Testis (tissue), 3 donors: ENCODE data around the gene ARSH. TPM values are rescaled to one million over a fixed set of nuclear protein-coding genes. Genes with fewer than 3 reads are reported as not detected.
"Not testable (repeated sequence)": the region's sequence is repeated elsewhere in the genome, so short reads cannot be mapped to it uniquely, and the experiment has no call there.

Experiments used
- DNase-seq: peaks from one replicate; pipeline ENCODE4 v3.0.0-alpha.2; 2019
- H3K27ac ChIP-seq, 2 donors: fragments of 200-600 bp; sonication (generic); one replicate each; pipeline ENCODE4 v1.5.1; 2019
- H3K27me3 ChIP-seq: fragments of 200-600 bp; sonication (generic); one replicate; pipeline ENCODE4 v1.5.1; 2019
- H3K36me3 ChIP-seq: fragments of 200-600 bp; sonication (generic); one replicate; pipeline ENCODE4 v1.5.1; 2017; ENCODE audit warnings: low read depth; ENCODE audit errors: missing control alignments
- H3K4me1 ChIP-seq: fragments of 200-600 bp; sonication (generic); one replicate; pipeline ENCODE4 v1.5.1; 2019
- H3K4me3 ChIP-seq, 2 donors: fragments of 200-600 bp; sonication (generic); one replicate each; pipeline ENCODE4 v1.5.1; 2017 to 2019
- H3K9me3 ChIP-seq: fragments of 200-600 bp; sonication (generic); one replicate; pipeline ENCODE4 v1.5.1; 2017
- CTCF ChIP-seq, 3 experiments: fragments of 450-650 bp in 2 of 3; fragments of 200-600 bp in 1 of 3; sonication (generic) in 1 of 3; IDR thresholded peaks; one replicate each; pipeline ENCODE4 v1.5.1; 2016 to 2019; ENCODE audit warnings: antibody characterized with exemption in 3 of 3, mild to moderate bottlenecking in 2 of 3, moderate library complexity in 1 of 3
- POLR2A ChIP-seq: fragments of 450-650 bp; IDR thresholded peaks from one replicate; pipeline ENCODE4 v1.6.1; 2017; ENCODE audit warnings: antibody characterized with exemption, mild to moderate bottlenecking, moderate library complexity
- WGBS, 2 donors: methylation state at CpG; one replicate each; pipeline ENCODE4 v1.1.5; 2018; 5-methylcytosine and 5-hydroxymethylcytosine counted together
- intact Hi-C: fragments of 100-400 bp; cut with DNase I; formaldehyde crosslinking; loops from one replicate; pipeline ENCODE4 v1.15.1; 2023; ENCODE audit warnings: low total_unique reads
- polyA plus RNA-seq: library from polyadenylated mRNA; stranded (reverse); fragments of 350-450 nt; fragmentation: Illumina TruSeq; extraction: RNeasy Lipid Tissue Mini Kit (QIAGEN cat#74804); gene quantifications from one replicate; pipeline ENCODE4 v1.2.3, GENCODE V29; 2014; ENCODE audit warnings: low read depth, low replicate concordance; ENCODE audit not compliant: insufficient read depth
- total RNA-seq, 2 donors: library from RNA; depleted of rRNA; stranded (reverse); fragments of >200 nt; gene quantifications; one replicate each; pipeline ENCODE4 v1.2.3, GENCODE V29; 2016

Gene ARSH
- total and polyA plus RNA-seq, 3 donors from 2014 or later: 0.25 TPM; not detected in 2

GRCh38 chrX:3029129-3029528, 22.8 kb downstream of the ARSH start:
- Histone ChIP-seq H3K27me3 (no peaks in the 10 kb centered on the region), H3K36me3 (no peaks in the 10 kb centered on the region), H3K4me3 (no peak overlapping the region), H3K4me1 (no peaks in the 10 kb centered on the region), H3K9me3 (no peaks in the 10 kb centered on the region), H3K27ac (no peak overlapping the region)
- intact Hi-C loops: no loop called here
- WGBS, 2 donors: 70 to 87% methylated on average over 11 to 13 of the region's 13 CpGs
- no peak for DNase-seq
- TF ChIP-seq CTCF (IDR thresholded peaks at IDR 0.05): no peak
- TF ChIP-seq POLR2A: no peak

- Histone ChIP-seq H3K27ac (no peak overlapping the region), H3K9me3 (no peaks in the 10 kb centered on the region), H3K4me3 (no peak overlapping the region), H3K27me3 (no peaks in the 10 kb centered on the region), H3K4me1 (no peaks in the 10 kb centered on the region), H3K36me3 (no peaks in the 10 kb centered on the region)
- intact Hi-C loops: no loop called here
- WGBS, 2 donors: 89 to 92% methylated on average over 3 of the region's 3 CpGs
- TF ChIP-seq CTCF (IDR thresholded peaks at IDR 0.05): no peak
- no peak for DNase-seq
These were observed 30.9 kb downstream of the ARSH start for GRCh38 chrX:3037218-3037617.

GRCh38 chrX:3044196-3044595, 37.9 kb downstream of the ARSH start:
- Histone ChIP-seq H3K9me3 (no peaks in the 10 kb centered on the region), H3K4me1 (no peaks in the 10 kb centered on the region), H3K27ac (no peak overlapping the region), H3K36me3 (no peaks in the 10 kb centered on the region), H3K4me3 (no peak overlapping the region), H3K27me3 (no peaks in the 10 kb centered on the region)
- DNase-seq: no peak
- WGBS, 2 donors: 50 to 55% methylated on average over 2 to 3 of the region's 3 CpGs
- intact Hi-C loops: no loop called here
- TF ChIP-seq CTCF (IDR thresholded peaks at IDR 0.05) (no peak), POLR2A (no peak)

GRCh38 chrX:3044671-3045070, 38.3 kb downstream of the ARSH start:
- no peak overlapping the region for H3K4me3 ChIP-seq
- no peaks in the 10 kb centered on the region for H3K36me3 ChIP-seq
- no peak for DNase-seq
- no peak for TF ChIP-seq POLR2A
- no peak for TF ChIP-seq CTCF (IDR thresholded peaks at IDR 0.05)
- H3K9me3 ChIP-seq: no peaks in the 10 kb centered on the region
- H3K27me3 ChIP-seq: no peaks in the 10 kb centered on the region
- no peak overlapping the region for H3K27ac ChIP-seq
- intact Hi-C loops: no loop called here
- 68 to 86% methylated on average over 6 of the region's 6 CpGs for WGBS, 2 donors
- no peaks in the 10 kb centered on the region for H3K4me1 ChIP-seq

- WGBS, 2 donors: 70 to 76% methylated on average over 10 of the region's 10 CpGs
These were observed 40.2 kb downstream of the ARSH start for GRCh38 chrX:3046253-3047240.

GRCh38 chrX:3050523-3051175, 44.3 kb downstream of the ARSH start:
- H3K27ac ChIP-seq, H3K27me3 ChIP-seq, H3K4me3 ChIP-seq, H3K36me3 ChIP-seq, H3K9me3 ChIP-seq, intact Hi-C loops, H3K4me1 ChIP-seq, DNase-seq: not testable (repeated sequence)
- 47 to 90% methylated on average over 4 to 7 of the region's 11 CpGs for WGBS, 2 donors

More at GRCh38 chrX:3046253-3047240, 40.2 kb downstream of the ARSH start:
- H3K27ac ChIP-seq: no peak overlapping the region
- H3K9me3 ChIP-seq: no peaks in the 10 kb centered on the region
- TF ChIP-seq POLR2A (no peak), CTCF (IDR thresholded peaks at IDR 0.05) (no peak)
- no peaks in the 10 kb centered on the region for H3K4me1 ChIP-seq
- DNase-seq: no peak
- intact Hi-C loops: no loop called here
- H3K36me3 ChIP-seq: no peaks in the 10 kb centered on the region
- no peaks in the 10 kb centered on the region for H3K27me3 ChIP-seq
- no peak overlapping the region for H3K4me3 ChIP-seq
